ENCODE measurements around the gene VPS13D.
"Not testable (repeated sequence)": the region's sequence is repeated elsewhere in the genome, so short reads cannot be mapped to it uniquely, and the experiment has no call there.

VPS13D gene

GRCh38 chr1:12447849-12448312 is 218.1 kb downstream of the VPS13D start:
- peaks cover 0 to 2% of the 10 kb centered on the region in 2 donors for H3K9me3 Mint-ChIP-seq
- H3K27me3 Mint-ChIP-seq = no peaks in the 10 kb centered on the region
- no peak overlapping the region for H3K4me3 Mint-ChIP-seq
- no peak for ATAC-seq (replicated peaks)
- H3K36me3 Mint-ChIP-seq = peaks cover 29 to 60% of the 10 kb centered on the region in 2 donors
- no peak for DNase-seq
- H3K4me1 Mint-ChIP-seq = peaks cover 22 to 58% of the 10 kb centered on the region in 2 donors
- H3K27ac Mint-ChIP-seq = peak overlapping the region; percentile 44

- H3K36me3 Mint-ChIP-seq = peaks cover 23 to 51% of the 10 kb centered on the region in 2 donors
- H3K4me1 Mint-ChIP-seq = peaks cover 31 to 66% of the 10 kb centered on the region in 2 donors
- no peak for ATAC-seq (replicated peaks)
- no peak for DNase-seq
- no peaks in the 10 kb centered on the region for H3K27me3 Mint-ChIP-seq
- H3K4me3 Mint-ChIP-seq = no peak overlapping the region
- H3K27ac Mint-ChIP-seq = peak overlapping the region; percentile 95
- no peaks in the 10 kb centered on the region for H3K9me3 Mint-ChIP-seq
Observed at GRCh38 chr1:12448746-12449177, 218.9 kb downstream of the VPS13D start.

- H3K4me1 Mint-ChIP-seq = peaks cover 36 to 75% of the 10 kb centered on the region in 2 donors
- peaks cover 19 to 43% of the 10 kb centered on the region in 2 donors for H3K36me3 Mint-ChIP-seq
- H3K4me3 Mint-ChIP-seq = peak overlapping the region; percentile 40 to 52
- no peaks in the 10 kb centered on the region for H3K9me3 Mint-ChIP-seq
- peak overlapping the region; percentile 95 for H3K27ac Mint-ChIP-seq
- no peak for ATAC-seq (replicated peaks)
- no peak for DNase-seq
- no peaks in the 10 kb centered on the region for H3K27me3 Mint-ChIP-seq
Observed at GRCh38 chr1:12450090-12450755, 220.4 kb downstream of the VPS13D start.

- Mint-ChIP-seq H3K4me1 (peaks cover 36 to 72% of the 10 kb centered on the region in 2 donors), H3K27me3 (no peaks in the 10 kb centered on the region), H3K4me3 (no peak overlapping the region), H3K9me3 (no peaks in the 10 kb centered on the region), H3K36me3 (peaks cover 21 to 41% of the 10 kb centered on the region in 2 donors), H3K27ac (no peak overlapping the region)
- ATAC-seq (replicated peaks) = no peak
- DNase-seq = no peak
Observed at GRCh38 chr1:12450756-12451559, 221.1 kb downstream of the VPS13D start.

GRCh38 chr1:12451560-12451900 is 221.7 kb downstream of the VPS13D start:
- Mint-ChIP-seq H3K27ac (no peak overlapping the region), H3K4me3 (no peak overlapping the region), H3K9me3 (no peaks in the 10 kb centered on the region), H3K36me3 (peaks cover 19 to 44% of the 10 kb centered on the region in 2 donors), H3K27me3 (no peaks in the 10 kb centered on the region), H3K4me1 (peaks cover 36 to 70% of the 10 kb centered on the region in 2 donors)
- ATAC-seq (replicated peaks) (no peak), DNase-seq (no peak)

GRCh38 chr1:12452262-12452661 is 222.4 kb downstream of the VPS13D start:
- peak overlapping the region; percentile 87 for H3K27ac Mint-ChIP-seq
- H3K4me3 Mint-ChIP-seq = no peak overlapping the region
- ATAC-seq (replicated peaks) (no peak), DNase-seq (no peak)
- H3K27me3 Mint-ChIP-seq = no peaks in the 10 kb centered on the region
- peaks cover 37 to 73% of the 10 kb centered on the region in 2 donors for H3K4me1 Mint-ChIP-seq
- peaks cover 17 to 47% of the 10 kb centered on the region in 2 donors for H3K36me3 Mint-ChIP-seq
- H3K9me3 Mint-ChIP-seq = no peaks in the 10 kb centered on the region

GRCh38 chr1:12453400-12454343 is 223.8 kb downstream of the VPS13D start:
- peak overlapping the region in 1 of 2 donors; percentile 29 for H3K4me3 Mint-ChIP-seq
- H3K27ac Mint-ChIP-seq = peak overlapping the region; percentile 87
- ATAC-seq (replicated peaks) = peak; percentile 43 to 58
- H3K9me3 Mint-ChIP-seq = no peaks in the 10 kb centered on the region
- H3K4me1 Mint-ChIP-seq = peaks cover 35 to 69% of the 10 kb centered on the region in 2 donors
- no peaks in the 10 kb centered on the region for H3K27me3 Mint-ChIP-seq
- DNase-seq = no peak
- H3K36me3 Mint-ChIP-seq = peaks cover 18 to 48% of the 10 kb centered on the region in 2 donors

GRCh38 chr1:12454406-12455391 is 224.9 kb downstream of the VPS13D start:
- Mint-ChIP-seq H3K4me1 (peaks cover 28 to 58% of the 10 kb centered on the region in 2 donors), H3K27me3 (no peaks in the 10 kb centered on the region)
- DNase-seq = no peak

GRCh38 chr1:12456081-12456480 is 226.3 kb downstream of the VPS13D start:
- Mint-ChIP-seq H3K36me3 (peaks cover 19 to 47% of the 10 kb centered on the region in 2 donors), H3K4me1 (peaks cover 22 to 45% of the 10 kb centered on the region in 2 donors)
- not testable (repeated sequence) for H3K27me3 Mint-ChIP-seq; DNase-seq; H3K9me3 Mint-ChIP-seq; H3K27ac Mint-ChIP-seq; H3K4me3 Mint-ChIP-seq; ATAC-seq (replicated peaks)

More at GRCh38 chr1:12454406-12455391, 224.9 kb downstream of the VPS13D start:
- Mint-ChIP-seq H3K27ac (peak overlapping the region; percentile 60), H3K9me3 (no peaks in the 10 kb centered on the region), H3K36me3 (peaks cover 21 to 50% of the 10 kb centered on the region in 2 donors), H3K4me3 (no peak overlapping the region)
- ATAC-seq (replicated peaks) = no peak

- DNase-seq (no peak), ATAC-seq (replicated peaks) (no peak)
- H3K4me1 Mint-ChIP-seq = peaks cover 22 to 44% of the 10 kb centered on the region in 2 donors
- no peaks in the 10 kb centered on the region for H3K27me3 Mint-ChIP-seq
- H3K4me3 Mint-ChIP-seq = no peak overlapping the region
- peaks cover 25 to 53% of the 10 kb centered on the region in 2 donors for H3K36me3 Mint-ChIP-seq
- H3K9me3 Mint-ChIP-seq = no peaks in the 10 kb centered on the region
- no peak overlapping the region for H3K27ac Mint-ChIP-seq
Observed at GRCh38 chr1:12456979-12457378, 227.1 kb downstream of the VPS13D start.

- H3K36me3 Mint-ChIP-seq = peaks cover 31 to 52% of the 10 kb centered on the region in 2 donors
- no peak for ATAC-seq (replicated peaks)
- H3K4me1 Mint-ChIP-seq = peaks cover 23 to 38% of the 10 kb centered on the region in 2 donors
Observed at GRCh38 chr1:12457771-12458170, 227.9 kb downstream of the VPS13D start.

GRCh38 chr1:12458571-12458970 is 228.7 kb downstream of the VPS13D start:
- Mint-ChIP-seq H3K4me3 (no peak overlapping the region), H3K27me3 (no peaks in the 10 kb centered on the region), H3K4me1 (peaks cover 19 to 35% of the 10 kb centered on the region in 2 donors), H3K36me3 (peaks cover 39 to 60% of the 10 kb centered on the region in 2 donors), H3K9me3 (no peaks in the 10 kb centered on the region), H3K27ac (no peak overlapping the region)
- ATAC-seq (replicated peaks) = no peak
- DNase-seq = no peak

More at GRCh38 chr1:12457771-12458170, 227.9 kb downstream of the VPS13D start:
- DNase-seq = no peak
- no peaks in the 10 kb centered on the region for H3K9me3 Mint-ChIP-seq
- H3K27me3 Mint-ChIP-seq = no peaks in the 10 kb centered on the region
- no peak overlapping the region for H3K27ac Mint-ChIP-seq
- no peak overlapping the region for H3K4me3 Mint-ChIP-seq

- no peak for DNase-seq
- no peak overlapping the region for H3K27ac Mint-ChIP-seq
- H3K4me1 Mint-ChIP-seq = peaks cover 12 to 29% of the 10 kb centered on the region in 2 donors
- H3K27me3 Mint-ChIP-seq = no peaks in the 10 kb centered on the region
- no peak overlapping the region for H3K4me3 Mint-ChIP-seq
- peaks cover 43 to 69% of the 10 kb centered on the region in 2 donors for H3K36me3 Mint-ChIP-seq
- no peak for ATAC-seq (replicated peaks)
- H3K9me3 Mint-ChIP-seq = no peaks in the 10 kb centered on the region
Observed at GRCh38 chr1:12460121-12460520, 230.3 kb downstream of the VPS13D start.

All from stimulated activated naive B cell treated with anti-CD40 and anti-IgM and Interleukin-4, amounts not matched to agents 10 μg/mL and 1 μg/mL and 100 μg/mL, for 72 hours (primary cell).